HepG2 (cell line): Measurements from ENCODE around the gene IL27RA. TPM values are rescaled to one million over a fixed set of nuclear protein-coding genes. Genes with fewer than 3 reads are reported as not detected.

Experiments
- CC2D1A ChIP-seq: sonication (generic); formaldehyde crosslinking; IDR thresholded peaks from 2 replicates; pipeline ENCODE4 v1.8.1; 2023; ENCODE audit warnings: mild to moderate bottlenecking, missing genetic modification reagents
- NFIC ChIP-seq: IDR thresholded peaks from 2 replicates; pipeline ENCODE4 v1.6.1; 2012; ENCODE audit warnings: mild to moderate bottlenecking, low read length, inconsistent platforms
- NFYB ChIP-seq: sonication (generic); formaldehyde crosslinking; IDR thresholded peaks from 2 replicates; pipeline ENCODE4 v1.4.0; 2020; ENCODE audit warnings: missing genetic modification reagents
- POLR2AphosphoS5 ChIP-seq: IDR thresholded peaks from 2 replicates; pipeline ENCODE4 v1.6.1; 2012; ENCODE audit warnings: low read depth, low read length
- REL ChIP-seq: sonication (generic); formaldehyde crosslinking; conservative IDR thresholded peaks from 2 replicates; pipeline ENCODE4 v1.8.0; 2022; ENCODE audit warnings: mild to moderate bottlenecking, missing genetic modification reagents, moderate library complexity
- SSRP1 ChIP-seq: IDR thresholded peaks from 2 replicates; pipeline ENCODE4 v1.6.1; 2016; ENCODE audit warnings: control low read depth
- TBL1XR1 ChIP-seq: fragments of 150-350 bp; IDR thresholded peaks from 2 replicates; pipeline ENCODE4 v1.6.1; 2014; ENCODE audit warnings: borderline replicate concordance, low read length; ENCODE audit not compliant: partially characterized antibody
- ZBTB20 ChIP-seq: sonication (generic); formaldehyde crosslinking; IDR thresholded peaks from 2 replicates; pipeline ENCODE4 v1.8.1; 2023; ENCODE audit warnings: missing genetic modification reagents, low read depth, mild to moderate bottlenecking, borderline replicate concordance
- ZNF253 ChIP-seq: sonication (generic); formaldehyde crosslinking; IDR thresholded peaks from 2 replicates; pipeline ENCODE4 v1.8.0; 2022; ENCODE audit warnings: mild to moderate bottlenecking, missing genetic modification reagents, borderline replicate concordance
- ZNF44 ChIP-seq: sonication (generic); formaldehyde crosslinking; IDR thresholded peaks from 2 replicates; pipeline ENCODE4 v1.5.1; 2020; ENCODE audit warnings: mild to moderate bottlenecking, missing genetic modification reagents
- ZNF558 ChIP-seq: sonication (generic); formaldehyde crosslinking; IDR thresholded peaks from 2 replicates; pipeline ENCODE4 v1.9.0; 2022; ENCODE audit warnings: mild to moderate bottlenecking, missing genetic modification reagents, borderline replicate concordance
- ZNF660 ChIP-seq: sonication (generic); formaldehyde crosslinking; IDR thresholded peaks from 2 replicates; pipeline ENCODE4 v1.5.1; 2020; ENCODE audit warnings: mild to moderate bottlenecking, low read depth, missing genetic modification reagents, borderline replicate concordance
- ZSCAN30 ChIP-seq: sonication (generic); formaldehyde crosslinking; IDR thresholded peaks from 2 replicates; pipeline ENCODE4 v1.5.0; 2020; ENCODE audit warnings: mild to moderate bottlenecking, missing genetic modification reagents
- polyA plus RNA-seq, 8 experiments: library from polyadenylated mRNA; depleted of rRNA in 3 of 8; stranded (reverse) in 7 of 8; unstranded in 1 of 8; fragments of >200 nt; fragmentation: Illumina TruSeq in 4 of 8; extraction: Trizol in 4 of 8; gene quantifications; 2 replicates each; pipeline versions ENCODE4 v1.2.1 to v1.2.3, GENCODE V29; 2011 to 2016; ENCODE audit warnings: low read depth in 4 of 8, missing spikeins in 1 of 8, mixed read lengths in 1 of 8; ENCODE audit not compliant: insufficient read depth in 1 of 8
- total RNA-seq, 5 experiments: library from RNA; depleted of rRNA; stranded (reverse); fragments of >200 nt; fragmentation: Illumina TruSeq; extraction: Trizol; gene quantifications; 2 replicates each; pipeline ENCODE4 v1.2.3, GENCODE V29; 2016; ENCODE audit warnings: low read depth in 1 of 5
- TF ChIP-seq, protein P1 (sequence below): sonication (generic); formaldehyde crosslinking; IDR thresholded peaks from 2 replicates; pipeline ENCODE4 v1.4.0; 2020; ENCODE audit warnings: missing genetic modification reagents, borderline replicate concordance
- TF ChIP-seq, protein P2 (sequence below): sonication (generic); formaldehyde crosslinking; IDR thresholded peaks from 2 replicates; pipeline ENCODE4 v1.4.0; 2020; ENCODE audit warnings: mild to moderate bottlenecking, missing genetic modification reagents

Gene IL27RA
- total and polyA plus RNA-seq, 2 of the 13 experiments (the other 11 are each of a cell fraction or from before 2014, with no cell fraction given) = 3.5 to 8.1 TPM

DNA sequence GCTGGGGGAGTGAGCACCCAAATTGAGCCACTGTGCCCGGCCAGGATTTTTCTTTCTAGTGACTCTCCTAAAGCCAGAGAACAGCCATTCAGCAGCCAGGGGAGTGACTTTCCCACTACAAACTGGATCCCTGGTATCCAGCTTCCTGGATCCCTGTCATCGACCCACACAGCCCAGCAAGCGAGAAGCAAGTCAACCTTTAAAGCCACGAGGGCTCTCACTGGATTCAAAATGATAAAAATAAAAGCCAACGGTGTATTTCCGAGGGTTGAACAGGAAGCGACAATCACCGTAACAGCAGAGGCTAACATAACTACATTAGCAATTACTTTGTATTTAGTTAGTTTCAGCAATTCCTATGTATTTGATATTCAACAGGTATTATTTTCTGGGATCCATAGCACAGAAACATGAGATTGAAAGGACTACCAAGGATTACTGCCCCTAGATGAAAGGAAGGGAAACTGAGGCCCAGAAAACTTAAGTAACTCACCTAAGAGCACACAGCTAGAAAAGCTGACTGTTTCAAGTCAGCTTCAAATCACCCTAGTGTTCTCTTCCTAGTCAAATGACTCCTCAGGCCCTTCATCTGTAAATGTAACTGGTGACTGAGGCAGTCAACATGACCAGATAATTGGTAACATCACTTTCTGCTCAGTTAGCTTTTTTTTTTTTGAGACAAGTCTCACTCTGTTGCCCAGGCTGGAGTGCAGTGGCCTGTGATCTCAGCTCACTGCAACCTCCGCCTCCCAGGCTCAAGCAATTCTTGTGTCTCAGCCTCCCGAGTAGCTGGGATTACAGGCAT, 28.1 kb upstream of the IL27RA start (continued):
- TF ChIP-seq REL (no peak), ZNF44 (CRISPR knock-in tag) (no peak), ZSCAN30 (CRISPR knock-in tag) (no peak), ZNF660 (CRISPR knock-in tag) (no peak), NFIC (no peak), TBL1XR1 (no peak), CC2D1A (no peak), SSRP1 (CRISPR knock-in tag) (no peak), POLR2AphosphoS5 (no peak), ZBTB20 (no peak), ZNF253 (CRISPR knock-in tag) (no peak), NFYB (CRISPR knock-in tag) (no peak), ZNF558 (CRISPR knock-in tag) (no peak)
- TF ChIP-seq, protein P1, sequence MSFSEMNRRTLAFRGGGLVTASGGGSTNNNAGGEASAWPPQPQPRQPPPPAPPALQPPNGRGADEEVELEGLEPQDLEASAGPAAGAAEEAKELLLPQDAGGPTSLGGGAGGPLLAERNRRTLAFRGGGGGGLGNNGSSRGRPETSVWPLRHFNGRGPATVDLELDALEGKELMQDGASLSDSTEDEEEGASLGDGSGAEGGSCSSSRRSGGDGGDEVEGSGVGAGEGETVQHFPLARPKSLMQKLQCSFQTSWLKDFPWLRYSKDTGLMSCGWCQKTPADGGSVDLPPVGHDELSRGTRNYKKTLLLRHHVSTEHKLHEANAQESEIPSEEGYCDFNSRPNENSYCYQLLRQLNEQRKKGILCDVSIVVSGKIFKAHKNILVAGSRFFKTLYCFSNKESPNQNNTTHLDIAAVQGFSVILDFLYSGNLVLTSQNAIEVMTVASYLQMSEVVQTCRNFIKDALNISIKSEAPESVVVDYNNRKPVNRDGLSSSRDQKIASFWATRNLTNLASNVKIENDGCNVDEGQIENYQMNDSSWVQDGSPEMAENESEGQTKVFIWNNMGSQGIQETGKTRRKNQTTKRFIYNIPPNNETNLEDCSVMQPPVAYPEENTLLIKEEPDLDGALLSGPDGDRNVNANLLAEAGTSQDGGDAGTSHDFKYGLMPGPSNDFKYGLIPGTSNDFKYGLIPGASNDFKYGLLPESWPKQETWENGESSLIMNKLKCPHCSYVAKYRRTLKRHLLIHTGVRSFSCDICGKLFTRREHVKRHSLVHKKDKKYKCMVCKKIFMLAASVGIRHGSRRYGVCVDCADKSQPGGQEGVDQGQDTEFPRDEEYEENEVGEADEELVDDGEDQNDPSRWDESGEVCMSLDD (CRISPR knock-in tag) = no peak
- TF ChIP-seq, protein P2, sequence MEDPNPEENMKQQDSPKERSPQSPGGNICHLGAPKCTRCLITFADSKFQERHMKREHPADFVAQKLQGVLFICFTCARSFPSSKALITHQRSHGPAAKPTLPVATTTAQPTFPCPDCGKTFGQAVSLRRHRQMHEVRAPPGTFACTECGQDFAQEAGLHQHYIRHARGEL (CRISPR knock-in tag) = no peak
- TF ChIP-seq, all 625 proteins: peak for 0
